Kidney epithelial cell (primary cell): Measurements from ENCODE around the gene DKK2. TPM values are rescaled to one million over a fixed set of nuclear protein-coding genes. Genes with fewer than 3 reads are reported as not detected.

Source experiments
- DNase-seq: peaks from one replicate; pipeline ENCODE4 v3.0.0-alpha.2; 2010; ENCODE audit warnings: low read depth
- H3K27me3 ChIP-seq: 2 replicates; pipeline ENCODE4 v1.6.0; 2011; ENCODE audit warnings: low read length; ENCODE audit not compliant: control insufficient read depth, insufficient read depth
- H3K36me3 ChIP-seq: 2 replicates; pipeline ENCODE4 v1.5.1; 2011; ENCODE audit warnings: low read length; ENCODE audit not compliant: control insufficient read depth, insufficient read depth
- H3K4me3 ChIP-seq: 2 replicates; pipeline ENCODE4 v1.5.1; 2011; ENCODE audit warnings: low read depth, mild to moderate bottlenecking, control low read depth, low read length
- total RNA-seq: library from RNA; depleted of rRNA; stranded (reverse); fragments of >200 nt; gene quantifications from 2 replicates; pipeline ENCODE4 v1.2.3, GENCODE V29; 2015
- TF ChIP-seq, protein P1 (sequence below): IDR thresholded peaks from 2 replicates; pipeline ENCODE4 v1.5.1; 2011; ENCODE audit warnings: mild to moderate bottlenecking, moderate library complexity, low read length, control low read depth, inconsistent platforms; ENCODE audit not compliant: insufficient read depth, poor library complexity, severe bottlenecking

DKK2 gene
- total RNA-seq, 1 donor from 2014 or later, result not detected

DNA sequence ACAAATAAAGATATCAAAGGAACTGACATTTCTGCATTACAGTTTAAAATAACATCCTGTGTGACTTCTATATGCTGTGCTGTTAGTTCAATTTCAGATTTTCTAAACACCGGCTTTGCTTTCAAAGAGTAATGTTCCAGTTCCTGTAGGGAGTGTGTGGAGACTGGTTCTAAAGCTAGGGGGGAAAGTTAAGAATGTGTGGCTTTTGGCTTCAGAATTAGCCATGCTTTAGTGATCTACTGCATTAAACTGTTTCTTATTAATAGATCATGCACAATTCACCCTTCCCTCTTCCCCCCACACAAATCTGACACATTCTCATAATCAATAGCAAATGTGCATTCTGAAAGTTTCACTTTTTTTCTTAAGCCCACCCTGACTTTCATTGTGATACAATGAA is 32.0 kb upstream of the DKK2 start:
- Histone ChIP-seq H3K36me3 (no peaks in the 10 kb centered on the region), H3K27me3 (no peaks in the 10 kb centered on the region), H3K4me3 (no peak overlapping the region)
- TF ChIP-seq, protein P1, sequence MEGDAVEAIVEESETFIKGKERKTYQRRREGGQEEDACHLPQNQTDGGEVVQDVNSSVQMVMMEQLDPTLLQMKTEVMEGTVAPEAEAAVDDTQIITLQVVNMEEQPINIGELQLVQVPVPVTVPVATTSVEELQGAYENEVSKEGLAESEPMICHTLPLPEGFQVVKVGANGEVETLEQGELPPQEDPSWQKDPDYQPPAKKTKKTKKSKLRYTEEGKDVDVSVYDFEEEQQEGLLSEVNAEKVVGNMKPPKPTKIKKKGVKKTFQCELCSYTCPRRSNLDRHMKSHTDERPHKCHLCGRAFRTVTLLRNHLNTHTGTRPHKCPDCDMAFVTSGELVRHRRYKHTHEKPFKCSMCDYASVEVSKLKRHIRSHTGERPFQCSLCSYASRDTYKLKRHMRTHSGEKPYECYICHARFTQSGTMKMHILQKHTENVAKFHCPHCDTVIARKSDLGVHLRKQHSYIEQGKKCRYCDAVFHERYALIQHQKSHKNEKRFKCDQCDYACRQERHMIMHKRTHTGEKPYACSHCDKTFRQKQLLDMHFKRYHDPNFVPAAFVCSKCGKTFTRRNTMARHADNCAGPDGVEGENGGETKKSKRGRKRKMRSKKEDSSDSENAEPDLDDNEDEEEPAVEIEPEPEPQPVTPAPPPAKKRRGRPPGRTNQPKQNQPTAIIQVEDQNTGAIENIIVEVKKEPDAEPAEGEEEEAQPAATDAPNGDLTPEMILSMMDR, result no peak
- DNase-seq, result no peak

DNA sequence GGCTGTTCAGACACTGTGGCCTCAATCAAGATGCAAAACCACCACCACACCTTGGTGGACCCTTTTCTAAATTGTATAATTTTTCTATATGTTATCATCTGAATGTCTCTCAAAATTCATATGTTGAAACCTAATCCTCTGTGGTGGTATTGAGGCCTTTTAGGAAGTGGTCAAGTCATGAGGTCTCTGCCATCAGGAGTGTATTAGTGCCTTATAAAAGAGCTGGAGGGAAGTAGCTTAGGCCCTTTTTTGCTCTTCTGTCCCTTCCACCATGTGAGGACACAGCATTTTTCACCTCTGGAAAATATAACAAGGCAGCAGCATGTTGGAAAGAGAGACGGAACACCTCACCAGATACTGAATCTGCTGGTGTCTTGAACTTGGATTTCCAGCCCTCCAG is 30.5 kb upstream of the DKK2 start:
- Histone ChIP-seq H3K36me3 (no peaks in the 10 kb centered on the region), H3K27me3 (no peaks in the 10 kb centered on the region), H3K4me3 (no peak overlapping the region)
- DNase-seq, result no peak
- TF ChIP-seq, protein P1, result no peak

DNA sequence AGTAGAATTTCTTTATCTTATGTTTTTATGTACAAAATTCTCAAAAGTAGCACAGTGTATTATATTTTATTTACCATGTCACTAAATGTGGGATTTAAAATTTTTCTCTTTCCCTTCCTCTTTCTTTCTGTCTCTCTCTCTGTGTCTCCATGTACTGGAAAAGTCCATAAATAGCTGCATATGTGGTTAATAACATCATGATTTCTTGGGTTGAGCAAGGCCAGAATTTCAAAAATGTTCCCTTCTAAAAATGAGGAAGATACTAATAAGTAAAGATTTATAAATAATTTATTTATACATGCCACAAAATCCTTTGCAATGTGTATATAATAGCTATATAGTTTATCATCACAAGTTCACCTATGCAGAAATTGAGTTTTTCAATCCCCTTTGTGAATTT is 29.1 kb upstream of the DKK2 start:
- TF ChIP-seq, protein P1, result no peak
- no peaks in the 10 kb centered on the region for H3K27me3 ChIP-seq
- H3K36me3 ChIP-seq, result no peaks in the 10 kb centered on the region
- H3K4me3 ChIP-seq, result no peak overlapping the region
- DNase-seq, result no peak

DNA sequence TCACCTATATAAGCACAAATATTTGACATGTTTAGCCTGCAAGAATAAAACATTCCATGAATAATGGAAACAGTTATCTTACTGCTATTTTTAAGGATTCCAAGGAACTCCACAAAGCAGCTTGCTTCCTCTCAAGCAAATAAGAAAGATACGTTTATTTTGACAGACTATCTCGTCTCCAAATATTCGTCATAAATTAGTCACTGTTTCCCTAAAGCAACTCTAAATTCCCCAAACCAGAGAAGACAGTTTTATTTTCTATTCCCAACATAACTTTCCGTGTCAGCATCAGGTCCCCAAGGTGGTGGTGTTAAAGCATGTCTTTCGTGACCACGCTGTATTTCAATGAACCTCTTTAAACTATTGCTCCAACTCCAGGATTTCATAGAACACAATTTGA is 24.3 kb upstream of the DKK2 start:
- no peaks in the 10 kb centered on the region for H3K27me3 ChIP-seq
- H3K4me3 ChIP-seq, result no peak overlapping the region
- H3K36me3 ChIP-seq, result no peaks in the 10 kb centered on the region
- TF ChIP-seq, protein P1, result no peak
- DNase-seq, result no peak

DNA sequence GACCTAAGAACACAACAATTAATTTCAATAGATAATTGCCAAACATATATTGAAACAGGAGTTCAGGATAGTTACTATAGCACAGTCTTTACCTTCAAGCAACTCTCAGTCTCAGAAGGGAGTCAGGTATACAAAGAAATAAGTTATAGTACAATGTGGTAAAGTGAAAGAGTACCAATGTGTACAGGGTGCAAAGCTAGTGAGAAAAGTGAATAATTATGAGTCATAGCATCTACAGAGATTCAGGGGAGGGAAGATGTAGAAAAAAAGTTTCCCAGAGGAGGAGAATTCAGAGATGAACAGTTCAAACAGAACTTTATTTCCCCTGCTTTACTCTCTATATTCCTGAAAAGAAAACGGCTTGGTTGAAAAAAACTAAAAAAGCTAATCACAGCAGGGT is 22.7 kb upstream of the DKK2 start:
- TF ChIP-seq, protein P1, result no peak

DNA sequence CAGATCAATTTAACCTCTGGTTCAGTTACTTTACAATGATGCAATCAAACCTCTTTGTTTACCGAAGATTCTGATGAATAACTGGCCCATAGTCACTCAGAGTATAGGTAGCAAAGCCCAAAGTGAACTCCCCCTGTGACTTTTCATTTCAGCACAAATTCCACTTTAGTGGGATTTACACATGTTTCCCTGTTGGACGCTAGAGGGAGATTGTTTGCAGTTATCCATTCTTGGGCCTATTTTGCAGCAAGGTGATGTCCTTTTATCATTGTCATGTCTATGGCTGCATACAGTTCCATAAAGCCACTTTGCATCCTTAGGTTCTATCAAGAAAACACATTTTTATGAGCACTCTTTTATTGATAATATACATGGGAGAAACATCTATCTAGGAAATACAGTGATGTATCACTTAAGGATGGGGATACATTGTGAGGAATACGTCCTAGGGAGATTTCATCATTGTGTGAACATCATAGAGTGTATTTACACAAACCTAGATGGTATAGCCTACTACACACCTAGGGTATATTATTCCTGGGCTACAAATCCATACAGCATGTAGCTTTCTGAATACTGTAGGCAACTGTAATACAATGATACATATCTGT is 14.5 kb upstream of the DKK2 start:
- Histone ChIP-seq H3K27me3 (no peaks in the 10 kb centered on the region), H3K4me3 (no peak overlapping the region), H3K36me3 (no peaks in the 10 kb centered on the region)
- DNase-seq, result no peak
- TF ChIP-seq, protein P1, result peak; percentile 60

More for the DNA sequence above, 22.7 kb upstream of the DKK2 start:
- no peaks in the 10 kb centered on the region for H3K27me3 ChIP-seq
- H3K4me3 ChIP-seq, result no peak overlapping the region
- no peaks in the 10 kb centered on the region for H3K36me3 ChIP-seq
- no peak for DNase-seq
